Measurements from ENCODE around the gene KLHL13.

GRCh38 chrX:118109065-118109464 lies 7.5 kb downstream of the KLHL13 start:
- TF ChIP-seq, protein P1, sequence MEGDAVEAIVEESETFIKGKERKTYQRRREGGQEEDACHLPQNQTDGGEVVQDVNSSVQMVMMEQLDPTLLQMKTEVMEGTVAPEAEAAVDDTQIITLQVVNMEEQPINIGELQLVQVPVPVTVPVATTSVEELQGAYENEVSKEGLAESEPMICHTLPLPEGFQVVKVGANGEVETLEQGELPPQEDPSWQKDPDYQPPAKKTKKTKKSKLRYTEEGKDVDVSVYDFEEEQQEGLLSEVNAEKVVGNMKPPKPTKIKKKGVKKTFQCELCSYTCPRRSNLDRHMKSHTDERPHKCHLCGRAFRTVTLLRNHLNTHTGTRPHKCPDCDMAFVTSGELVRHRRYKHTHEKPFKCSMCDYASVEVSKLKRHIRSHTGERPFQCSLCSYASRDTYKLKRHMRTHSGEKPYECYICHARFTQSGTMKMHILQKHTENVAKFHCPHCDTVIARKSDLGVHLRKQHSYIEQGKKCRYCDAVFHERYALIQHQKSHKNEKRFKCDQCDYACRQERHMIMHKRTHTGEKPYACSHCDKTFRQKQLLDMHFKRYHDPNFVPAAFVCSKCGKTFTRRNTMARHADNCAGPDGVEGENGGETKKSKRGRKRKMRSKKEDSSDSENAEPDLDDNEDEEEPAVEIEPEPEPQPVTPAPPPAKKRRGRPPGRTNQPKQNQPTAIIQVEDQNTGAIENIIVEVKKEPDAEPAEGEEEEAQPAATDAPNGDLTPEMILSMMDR (IDR thresholded peaks at IDR 0.05) = no peak
- TF ChIP-seq POLR2A (IDR thresholded peaks at IDR 0.05) = no peak
